ENCODE results near the gene UGCG.

DNA sequence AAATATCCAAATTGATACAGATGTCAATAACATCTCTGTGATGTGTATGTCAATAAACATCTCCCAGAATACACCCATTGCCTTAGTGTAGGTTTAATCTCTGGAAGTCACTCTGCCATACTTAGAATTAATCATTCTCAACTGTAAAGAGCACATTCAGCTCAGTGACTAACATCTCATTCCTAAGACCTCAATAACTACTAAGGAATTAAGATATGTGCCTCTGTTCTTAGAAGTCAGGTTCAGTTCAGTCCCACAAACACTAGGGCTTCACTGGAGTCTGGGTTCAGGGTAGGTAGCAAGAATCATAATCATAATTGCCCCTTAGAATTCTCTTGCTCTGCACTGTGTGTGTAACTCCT, 31.7 kb downstream of the UGCG start:
- TF ChIP-seq, protein P1, sequence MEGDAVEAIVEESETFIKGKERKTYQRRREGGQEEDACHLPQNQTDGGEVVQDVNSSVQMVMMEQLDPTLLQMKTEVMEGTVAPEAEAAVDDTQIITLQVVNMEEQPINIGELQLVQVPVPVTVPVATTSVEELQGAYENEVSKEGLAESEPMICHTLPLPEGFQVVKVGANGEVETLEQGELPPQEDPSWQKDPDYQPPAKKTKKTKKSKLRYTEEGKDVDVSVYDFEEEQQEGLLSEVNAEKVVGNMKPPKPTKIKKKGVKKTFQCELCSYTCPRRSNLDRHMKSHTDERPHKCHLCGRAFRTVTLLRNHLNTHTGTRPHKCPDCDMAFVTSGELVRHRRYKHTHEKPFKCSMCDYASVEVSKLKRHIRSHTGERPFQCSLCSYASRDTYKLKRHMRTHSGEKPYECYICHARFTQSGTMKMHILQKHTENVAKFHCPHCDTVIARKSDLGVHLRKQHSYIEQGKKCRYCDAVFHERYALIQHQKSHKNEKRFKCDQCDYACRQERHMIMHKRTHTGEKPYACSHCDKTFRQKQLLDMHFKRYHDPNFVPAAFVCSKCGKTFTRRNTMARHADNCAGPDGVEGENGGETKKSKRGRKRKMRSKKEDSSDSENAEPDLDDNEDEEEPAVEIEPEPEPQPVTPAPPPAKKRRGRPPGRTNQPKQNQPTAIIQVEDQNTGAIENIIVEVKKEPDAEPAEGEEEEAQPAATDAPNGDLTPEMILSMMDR (IDR thresholded peaks at IDR 0.05): no peak
- TF ChIP-seq POLR2A (IDR thresholded peaks at IDR 0.05): no peak

All from lower leg skin (tissue), 3 donors.